DOHH2 (cell line): ENCODE data around the gene MYOG.

Experiments used
- EZH2phosphoT487 ChIP-seq: fragments of 200-600 bp; sonication (generic); IDR thresholded peaks from 2 replicates; pipeline ENCODE4 v1.6.1; 2017; ENCODE audit warnings: borderline replicate concordance, mild to moderate bottlenecking, antibody characterized with exemption, low read length, moderate library complexity, mixed read lengths
- TF ChIP-seq, protein P1 (sequence below): fragments of 200-600 bp; sonication (generic); IDR thresholded peaks from one replicate; pipeline ENCODE4 v1.5.1; 2014; ENCODE audit warnings: antibody characterized with exemption, mild to moderate bottlenecking, low read depth, low read length; ENCODE audit not compliant: poor library complexity, severe bottlenecking

GRCh38 chr1:203095061-203095690, 9.4 kb upstream of the MYOG start:
- TF ChIP-seq, protein P1, sequence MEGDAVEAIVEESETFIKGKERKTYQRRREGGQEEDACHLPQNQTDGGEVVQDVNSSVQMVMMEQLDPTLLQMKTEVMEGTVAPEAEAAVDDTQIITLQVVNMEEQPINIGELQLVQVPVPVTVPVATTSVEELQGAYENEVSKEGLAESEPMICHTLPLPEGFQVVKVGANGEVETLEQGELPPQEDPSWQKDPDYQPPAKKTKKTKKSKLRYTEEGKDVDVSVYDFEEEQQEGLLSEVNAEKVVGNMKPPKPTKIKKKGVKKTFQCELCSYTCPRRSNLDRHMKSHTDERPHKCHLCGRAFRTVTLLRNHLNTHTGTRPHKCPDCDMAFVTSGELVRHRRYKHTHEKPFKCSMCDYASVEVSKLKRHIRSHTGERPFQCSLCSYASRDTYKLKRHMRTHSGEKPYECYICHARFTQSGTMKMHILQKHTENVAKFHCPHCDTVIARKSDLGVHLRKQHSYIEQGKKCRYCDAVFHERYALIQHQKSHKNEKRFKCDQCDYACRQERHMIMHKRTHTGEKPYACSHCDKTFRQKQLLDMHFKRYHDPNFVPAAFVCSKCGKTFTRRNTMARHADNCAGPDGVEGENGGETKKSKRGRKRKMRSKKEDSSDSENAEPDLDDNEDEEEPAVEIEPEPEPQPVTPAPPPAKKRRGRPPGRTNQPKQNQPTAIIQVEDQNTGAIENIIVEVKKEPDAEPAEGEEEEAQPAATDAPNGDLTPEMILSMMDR: no peak
- TF ChIP-seq EZH2phosphoT487: no peak
